Keratinocyte (primary cell): ENCODE data around the gene ZGPAT. TPM values are rescaled to one million over a fixed set of nuclear protein-coding genes. Genes with fewer than 3 reads are reported as not detected.

ENCODE experiments used
- DNase-seq: peaks from one replicate; pipeline ENCODE4 v3.0.0-alpha.2; 2011; ENCODE audit warnings: low read depth, missing footprints, low spot score
- FAIRE-seq: peaks from 2 replicates; lab custom pipeline; 2011; peaks lifted over from hg19 to GRCh38; lab: Jason Lieb, UNC
- H2AFZ ChIP-seq: 2 replicates; pipeline ENCODE4 v1.6.0; 2012; ENCODE audit warnings: low read length, control low read depth, inconsistent platforms; ENCODE audit not compliant: control insufficient read depth
- H3K27ac ChIP-seq: 2 replicates; pipeline ENCODE4 v1.5.1; 2011; ENCODE audit warnings: low read length; ENCODE audit not compliant: control insufficient read depth, insufficient read depth
- H3K27me3 ChIP-seq: 3 replicates; pipeline ENCODE4 v1.6.0; 2011; ENCODE audit warnings: low read length; ENCODE audit not compliant: control insufficient read depth, insufficient read depth; ENCODE audit errors: extremely low read depth
- H3K36me3 ChIP-seq, 2 experiments: 2 replicates in 1 of 2; 3 replicates in 1 of 2; pipeline ENCODE4 v1.5.1; 2011; ENCODE audit warnings: low read length in 2 of 2, mild to moderate bottlenecking in 1 of 2; ENCODE audit not compliant: control insufficient read depth in 2 of 2, insufficient read depth in 2 of 2; ENCODE audit errors: extremely low read depth in 1 of 2
- H3K4me1 ChIP-seq: 3 replicates; pipeline ENCODE4 v1.5.1; 2011; ENCODE audit warnings: low read length; ENCODE audit not compliant: control insufficient read depth, insufficient read depth; ENCODE audit errors: extremely low read depth
- H3K4me2 ChIP-seq: 3 replicates; pipeline ENCODE4 v1.6.0; 2011; ENCODE audit warnings: low read depth, low read length; ENCODE audit not compliant: control insufficient read depth, insufficient read depth; ENCODE audit errors: extremely low read depth
- H3K4me3 ChIP-seq, 3 experiments: fragments of 200-600 bp in 1 of 3; sonication (generic) in 1 of 3; 2 replicates in 2 of 3; 3 replicates in 1 of 3; pipeline ENCODE4 v1.5.1; 2011 to 2016; ENCODE audit warnings: low read length in 3 of 3, mild to moderate bottlenecking in 3 of 3, control low read depth in 2 of 3, inconsistent platforms in 1 of 3, low read depth in 1 of 3, mixed read lengths in 1 of 3, mixed run types in 1 of 3, moderate library complexity in 1 of 3; ENCODE audit not compliant: control insufficient read depth in 2 of 3, insufficient read depth in 2 of 3; ENCODE audit errors: extremely low read depth in 1 of 3
- H3K79me2 ChIP-seq: 2 replicates; pipeline ENCODE4 v1.6.0; 2012; ENCODE audit warnings: low read length; ENCODE audit not compliant: control insufficient read depth, insufficient read depth
- H3K9ac ChIP-seq: 3 replicates; pipeline ENCODE4 v1.6.0; 2011; ENCODE audit warnings: low read length; ENCODE audit not compliant: control insufficient read depth, insufficient read depth; ENCODE audit errors: extremely low read depth
- H3K9me1 ChIP-seq: 3 replicates; pipeline ENCODE4 v1.6.0; 2011; ENCODE audit warnings: low read length; ENCODE audit not compliant: control insufficient read depth, insufficient read depth; ENCODE audit errors: extremely low read depth
- H3K9me3 ChIP-seq: 2 replicates; pipeline ENCODE4 v1.5.1; 2012; ENCODE audit warnings: low read depth, low read length; ENCODE audit not compliant: control insufficient read depth
- H4K20me1 ChIP-seq: 3 replicates; pipeline ENCODE4 v1.6.0; 2011; ENCODE audit warnings: low read length; ENCODE audit not compliant: control insufficient read depth, insufficient read depth; ENCODE audit errors: extremely low read depth
- EZH2 ChIP-seq: IDR thresholded peaks from one replicate; pipeline ENCODE4 v1.6.1; 2012; ENCODE audit warnings: inconsistent platforms, mild to moderate bottlenecking, low read length, moderate library complexity
- dilution Hi-C: fragments of 300-500 bp; cut with MboI; formaldehyde crosslinking; loops from one replicate; pipeline ENCODE4 v1.7.0; 2020; ENCODE audit warnings: low sequenced_read_pairs; ENCODE audit not compliant: extremely low pct_ligation_motif_present
- polyA plus RNA-seq, 5 experiments: library from polyadenylated mRNA; depleted of rRNA in 3 of 5; stranded (reverse) in 3 of 5; stranded (forward) in 1 of 5; unstranded in 1 of 5; fragments of >200 nt; gene quantifications; 1 replicate in 1 of 5; 2 replicates in 3 of 5; 3 replicates in 1 of 5; pipeline versions ENCODE4 v1.2.1 to v1.2.3, GENCODE V29; 2011 to 2012; ENCODE audit warnings: missing spikeins in 2 of 5, low read depth in 1 of 5, low replicate concordance in 1 of 5
- TF ChIP-seq, protein P1 (sequence below), 3 experiments: IDR thresholded peaks in 1 of 3; conservative IDR thresholded peaks in 1 of 3; optimal IDR thresholded peaks in 1 of 3; 2 replicates in 2 of 3; 3 replicates in 1 of 3; pipeline versions ENCODE3 to v1.5.1; 2011; ENCODE audit warnings: low read length in 3 of 3, mild to moderate bottlenecking in 3 of 3, moderate library complexity in 2 of 3, control low read depth in 1 of 3, inconsistent platforms in 1 of 3; ENCODE audit not compliant: insufficient read depth in 2 of 3; ENCODE audit errors: extremely low read depth in 1 of 3

The ZGPAT gene
- polyA plus RNA-seq, 1 donor (not counting 4 experiments of a cell fraction or from before 2014, with no cell fraction given) = 7.8 TPM

DNA sequence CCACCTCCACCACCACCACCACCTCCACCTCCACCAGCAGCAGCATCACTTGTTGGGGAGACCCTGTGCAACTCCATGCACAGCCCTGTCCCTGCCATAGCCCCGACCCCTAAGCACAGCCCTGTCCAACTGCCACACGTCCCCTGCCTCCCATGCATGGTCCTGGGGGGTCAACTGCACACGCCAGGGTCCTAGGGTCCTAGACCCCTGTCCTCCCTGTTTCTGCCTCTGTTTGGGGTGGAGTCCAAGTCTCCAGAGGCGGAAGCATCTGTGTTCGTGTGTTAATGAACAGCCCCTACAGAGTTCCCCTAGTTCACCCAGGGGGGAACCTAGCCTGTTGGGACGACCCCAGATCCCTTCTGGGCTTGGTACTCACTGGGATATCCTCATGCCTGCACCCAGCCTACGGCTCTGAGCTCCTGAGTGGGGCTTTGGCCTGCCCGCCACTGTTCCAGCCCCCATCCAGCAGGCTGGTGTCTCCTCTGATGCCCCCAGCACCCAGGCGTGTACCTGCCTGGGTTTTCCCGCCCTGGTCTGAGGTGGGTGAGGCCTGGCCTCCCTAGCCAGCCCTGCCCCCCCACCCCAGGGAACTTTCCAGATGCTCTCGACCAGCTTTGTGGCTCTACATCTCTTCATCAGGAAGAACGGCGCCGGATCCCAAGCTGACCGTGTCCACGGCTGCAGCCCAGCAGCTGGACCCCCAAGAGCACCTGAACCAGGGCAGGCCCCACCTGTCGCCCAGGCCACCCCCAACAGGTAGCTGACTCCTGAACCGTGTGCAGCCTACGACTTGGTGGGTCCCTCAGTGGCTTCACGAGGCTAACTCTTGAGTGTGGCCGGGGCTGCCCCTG, 13.9 kb upstream of the ZGPAT start:
- dilution Hi-C loops = no loop called here
- no peaks in the 10 kb centered on the region for H3K9me3 ChIP-seq
- H2AFZ ChIP-seq = no peak overlapping the region
- no peak for TF ChIP-seq EZH2
- TF ChIP-seq, protein P1, sequence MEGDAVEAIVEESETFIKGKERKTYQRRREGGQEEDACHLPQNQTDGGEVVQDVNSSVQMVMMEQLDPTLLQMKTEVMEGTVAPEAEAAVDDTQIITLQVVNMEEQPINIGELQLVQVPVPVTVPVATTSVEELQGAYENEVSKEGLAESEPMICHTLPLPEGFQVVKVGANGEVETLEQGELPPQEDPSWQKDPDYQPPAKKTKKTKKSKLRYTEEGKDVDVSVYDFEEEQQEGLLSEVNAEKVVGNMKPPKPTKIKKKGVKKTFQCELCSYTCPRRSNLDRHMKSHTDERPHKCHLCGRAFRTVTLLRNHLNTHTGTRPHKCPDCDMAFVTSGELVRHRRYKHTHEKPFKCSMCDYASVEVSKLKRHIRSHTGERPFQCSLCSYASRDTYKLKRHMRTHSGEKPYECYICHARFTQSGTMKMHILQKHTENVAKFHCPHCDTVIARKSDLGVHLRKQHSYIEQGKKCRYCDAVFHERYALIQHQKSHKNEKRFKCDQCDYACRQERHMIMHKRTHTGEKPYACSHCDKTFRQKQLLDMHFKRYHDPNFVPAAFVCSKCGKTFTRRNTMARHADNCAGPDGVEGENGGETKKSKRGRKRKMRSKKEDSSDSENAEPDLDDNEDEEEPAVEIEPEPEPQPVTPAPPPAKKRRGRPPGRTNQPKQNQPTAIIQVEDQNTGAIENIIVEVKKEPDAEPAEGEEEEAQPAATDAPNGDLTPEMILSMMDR (optimal IDR thresholded peaks at IDR 0.05 in 1 of 3, IDR thresholded peaks at IDR 0.05 in 1 of 3, conservative IDR thresholded peaks at IDR 0.05 in 1 of 3; ENCODE audit: extremely low read depth in 1 of 3, insufficient read depth in 2 of 3, low read length in 3 of 3) = no peak
- no peak overlapping the region for H3K4me3 ChIP-seq
- no peak overlapping the region for H3K4me2 ChIP-seq
- H3K4me1 ChIP-seq = peaks cover 46% of the 10 kb centered on the region
- H3K27me3 ChIP-seq = no peaks in the 10 kb centered on the region
- no peak overlapping the region for H3K9ac ChIP-seq
- no peaks in the 10 kb centered on the region for H3K9me1 ChIP-seq
- FAIRE-seq (no peak), DNase-seq (no peak)
- H3K27ac ChIP-seq = no peak overlapping the region
- H3K36me3 ChIP-seq = peaks cover 0 to 8% of the 10 kb centered on the region in 2 experiments
- H3K79me2 ChIP-seq = peaks cover 16% of the 10 kb centered on the region
- no peaks in the 10 kb centered on the region for H4K20me1 ChIP-seq

GRCh38 chr20:63694584-63695423, 13.0 kb upstream of the ZGPAT start:
- Histone ChIP-seq H3K4me1 (peaks cover 55% of the 10 kb centered on the region), H3K4me2 (peak overlapping the region; percentile 37)

More at GRCh38 chr20:63694584-63695423, 13.0 kb upstream of the ZGPAT start:
- no peaks in the 10 kb centered on the region for H3K9me1 ChIP-seq
- H3K36me3 ChIP-seq = peaks cover 0 to 8% of the 10 kb centered on the region in 2 experiments
- no peak overlapping the region for H3K4me3 ChIP-seq
- no peak for FAIRE-seq
- H3K9me3 ChIP-seq = no peaks in the 10 kb centered on the region
- no peak for DNase-seq
- no peak overlapping the region for H3K9ac ChIP-seq
- no peak overlapping the region for H3K27ac ChIP-seq
- TF ChIP-seq, protein P1 (optimal IDR thresholded peaks at IDR 0.05 in 1 of 3, IDR thresholded peaks at IDR 0.05 in 1 of 3, conservative IDR thresholded peaks at IDR 0.05 in 1 of 3; ENCODE audit: extremely low read depth in 1 of 3, insufficient read depth in 2 of 3, low read length in 3 of 3) = no peak
- TF ChIP-seq EZH2 = no peak
- H4K20me1 ChIP-seq = no peaks in the 10 kb centered on the region
- H3K27me3 ChIP-seq = no peaks in the 10 kb centered on the region
- dilution Hi-C loops = no loop called here
- H2AFZ ChIP-seq = no peak overlapping the region
- peaks cover 16% of the 10 kb centered on the region for H3K79me2 ChIP-seq
